Measurements from ENCODE around the gene GYS2.

GYS2 gene

DNA sequence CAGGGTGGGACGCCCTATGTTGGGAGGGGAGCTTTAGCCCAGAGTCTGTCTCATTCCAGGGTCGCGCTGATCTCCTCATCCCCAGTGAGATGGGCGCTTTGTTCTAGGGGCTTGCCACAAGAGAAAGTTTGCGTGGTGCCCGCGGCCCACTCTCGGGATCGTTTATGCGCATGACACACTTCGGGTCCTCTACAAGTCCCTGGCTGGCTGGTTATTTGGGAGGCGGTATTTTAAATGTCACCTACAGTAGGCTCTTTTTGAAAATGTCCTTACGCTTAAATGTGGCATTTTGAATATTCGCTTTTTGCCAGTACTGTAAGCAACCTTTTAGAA, 102.5 kb downstream of the GYS2 start:
- DNase-seq = no peak

DNA sequence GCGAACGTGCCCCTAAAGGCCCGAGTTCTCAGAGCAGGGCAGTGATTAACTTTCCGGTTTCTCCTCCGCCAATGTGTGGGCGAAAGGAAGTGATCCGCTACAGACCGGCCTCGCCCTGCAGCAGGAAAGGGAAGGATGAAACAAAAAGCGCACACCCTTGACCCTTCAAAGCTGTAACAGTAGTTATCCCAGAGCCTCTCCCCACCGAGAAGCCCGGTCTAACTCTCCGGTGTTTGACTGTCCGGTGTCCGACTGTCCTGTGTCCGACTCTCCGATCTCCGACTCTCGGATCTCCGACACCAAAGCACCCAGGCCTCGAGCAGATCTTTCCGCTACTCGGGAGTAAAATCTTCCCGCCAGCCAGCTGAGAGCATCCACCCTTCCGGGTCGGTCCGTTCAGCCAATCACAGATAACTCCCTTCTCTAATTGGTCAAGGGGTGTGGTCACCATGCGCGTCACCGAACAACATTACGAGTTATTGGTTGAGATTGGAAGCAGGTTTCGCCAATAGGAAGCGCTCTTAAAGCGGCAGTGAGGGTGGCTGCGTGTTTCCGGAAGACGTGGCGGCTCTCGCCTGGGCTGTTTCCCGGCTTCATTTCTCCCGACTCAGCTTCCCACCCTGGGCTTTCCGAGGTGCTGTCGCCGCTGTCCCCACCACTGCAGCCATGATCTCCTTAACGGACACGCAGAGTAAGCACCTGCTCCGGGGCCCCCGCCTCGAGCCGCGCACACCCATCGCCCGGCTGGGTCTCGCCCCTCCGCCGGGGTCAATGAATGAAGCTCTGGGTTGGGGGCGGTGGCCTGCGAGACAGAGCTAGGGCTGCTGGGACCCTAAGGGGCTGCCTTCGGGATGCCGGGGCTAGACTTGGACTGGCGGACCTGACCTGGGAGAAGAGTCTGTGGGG, 103.1 kb downstream of the GYS2 start, which contains the start of the genes GOLT1B and RECQL:
Gene GOLT1B (plus strand): TSS at position 532 of the 906 bp plus-strand sequence. CDS start 135 bp downstream, at position 667.
Gene RECQL (minus strand): TSS at position 378 of the 906 bp plus-strand sequence. CDS start 2,065 bp downstream, outside the sequence.
- DNase-seq = peak; percentile 86

DNA sequence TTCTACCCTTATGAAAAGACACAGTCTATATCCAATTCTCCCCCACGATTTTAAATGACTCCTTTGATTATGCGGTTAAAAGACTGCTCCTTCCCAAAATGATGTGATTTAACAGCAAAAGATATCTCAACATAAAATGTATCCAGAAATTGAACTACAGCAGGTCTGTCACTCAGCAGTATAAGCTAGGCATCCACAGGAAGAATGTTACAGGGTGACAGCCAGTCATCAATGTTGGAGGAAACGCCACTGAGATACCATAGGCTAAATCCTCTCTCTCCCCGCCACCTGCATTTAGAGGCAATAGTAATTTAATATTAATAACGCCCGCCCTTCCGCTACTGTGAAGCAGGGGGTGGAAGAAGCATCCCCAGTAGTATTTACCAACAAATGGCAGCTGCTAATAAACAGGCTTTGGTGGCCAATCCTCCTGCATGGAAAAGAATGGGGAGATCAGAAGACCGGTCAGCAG, 103.8 kb downstream of the GYS2 start:
- DNase-seq = no peak

DNA sequence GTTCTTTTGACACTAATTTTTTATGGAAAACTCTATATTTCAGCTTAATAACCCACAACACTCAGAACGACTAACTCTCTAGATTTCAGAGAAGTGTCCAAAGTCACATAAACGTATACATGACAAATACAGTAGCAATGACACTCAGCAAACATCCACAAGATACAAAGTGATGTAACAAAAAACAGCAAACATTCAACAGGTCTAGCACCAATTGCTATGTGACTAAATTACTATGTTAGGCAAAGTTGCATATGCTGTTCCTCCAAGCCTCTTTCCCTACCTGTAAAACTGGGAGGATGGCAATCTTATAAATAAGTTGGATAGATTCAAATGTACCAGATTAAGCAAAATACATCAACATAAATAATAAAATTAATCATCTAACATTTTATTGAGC, 104.9 kb downstream of the GYS2 start:
- no peak for DNase-seq

Data from effector CD4-positive, alpha-beta T cell (primary cell).